GM21529 (cell line): Measurements from ENCODE around the gene OR10H1.
A peak's percentile ranks its signal among the peaks of the same experiment; 100 is the strongest.
"Not testable (repeated sequence)": the region's sequence is repeated elsewhere in the genome, so short reads cannot be mapped to it uniquely, and the experiment has no call there.

Experiments
- ATAC-seq: cut with Tn5 transposase; IDR thresholded peaks from one replicate; pipeline ENCODE4 v1.9.1; 2021; ENCODE audit not compliant: unreplicated experiment

Gene OR10H1

GRCh38 chr19:15815306-15815705, at the start of gene OR10H1:
Gene OR10H1, minus strand, starts transcription at chr19:15815664. Its CDS starts 7,627 bp downstream, at chr19:15808037.
- no peak for ATAC-seq

DNA sequence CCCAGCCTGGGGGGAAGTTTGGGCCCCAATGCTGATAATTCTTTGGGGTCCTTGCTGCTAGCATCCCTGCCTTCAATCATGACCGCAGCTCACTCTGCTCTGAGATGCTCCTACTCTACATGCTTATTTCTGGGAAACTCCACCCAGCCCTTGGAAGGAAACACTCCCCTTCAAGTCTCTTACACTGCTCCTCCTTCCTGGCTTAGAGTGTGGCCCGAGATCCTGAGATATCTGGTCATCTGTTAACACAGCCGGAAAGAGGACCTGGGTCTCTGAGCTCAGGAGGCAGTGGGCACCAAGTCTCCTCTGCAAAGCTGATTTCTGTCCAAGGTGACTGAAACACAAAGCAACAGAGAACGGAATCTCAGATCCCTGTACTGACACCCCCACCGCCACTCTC, 49.4 kb upstream of the OR10H1 start:
- ATAC-seq: no peak

DNA sequence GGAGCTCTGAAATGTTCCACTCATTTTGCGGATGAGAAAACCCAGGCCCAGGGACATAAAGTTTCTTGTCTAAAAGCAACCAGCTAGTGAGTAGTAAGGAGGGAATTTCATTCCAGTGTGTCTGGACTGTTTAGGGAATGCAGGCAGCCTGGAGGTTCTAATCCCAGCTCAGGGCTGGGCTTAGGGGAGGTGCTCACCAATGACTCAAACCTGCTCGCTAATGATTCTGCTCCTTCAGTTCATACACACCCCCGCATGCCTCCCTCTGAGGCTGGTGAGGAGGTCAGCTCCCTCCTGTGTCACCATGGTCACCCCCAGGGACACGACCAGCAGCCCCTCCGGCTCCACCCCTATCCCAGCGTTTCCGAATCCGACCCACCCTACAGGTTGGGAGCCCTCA, 47.8 kb upstream of the OR10H1 start:
- ATAC-seq: no peak

DNA sequence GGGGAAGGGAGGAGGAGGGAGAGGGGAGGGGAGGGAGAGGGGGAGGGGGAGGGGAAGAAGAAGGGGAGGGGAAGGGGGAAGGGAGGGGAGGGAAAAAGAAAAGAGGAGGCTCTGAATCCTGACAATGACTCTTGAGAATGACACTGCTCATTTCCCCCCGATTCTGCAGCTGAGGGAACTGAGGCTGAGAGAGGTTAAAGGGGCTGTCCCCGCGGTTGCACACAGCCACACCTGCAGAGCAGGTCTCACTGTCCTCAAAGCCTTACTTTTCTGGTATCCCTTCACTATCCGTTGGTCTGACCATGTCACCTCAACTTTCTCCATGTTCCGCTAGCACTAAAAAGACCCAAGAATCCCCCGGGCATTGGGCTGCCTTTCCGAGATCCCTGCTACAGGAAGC, 47.0 kb upstream of the OR10H1 start:
- ATAC-seq: no peak

GRCh38 chr19:15860522-15860921, 45.1 kb upstream of the OR10H1 start:
- no peak for ATAC-seq

DNA sequence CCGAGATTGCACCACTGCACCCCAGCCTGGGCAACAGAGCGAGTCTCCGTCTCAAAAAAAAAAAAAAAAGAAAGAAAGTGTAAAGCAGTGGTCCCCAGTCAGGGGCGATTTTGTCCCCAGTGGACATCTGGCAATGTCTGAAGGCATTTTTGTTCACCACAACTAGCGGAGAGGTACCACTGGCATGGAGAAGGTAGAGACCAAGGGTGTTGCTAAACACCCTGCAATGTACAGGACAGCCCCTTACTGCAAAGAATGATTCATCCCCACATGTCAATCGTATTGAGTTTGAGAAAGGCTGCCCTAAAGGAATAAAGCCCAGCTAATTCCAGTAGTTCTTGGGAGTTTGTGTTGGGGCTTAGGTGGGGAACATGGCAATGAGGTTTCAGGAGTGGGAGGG, 43.7 kb upstream of the OR10H1 start:
- no peak for ATAC-seq

DNA sequence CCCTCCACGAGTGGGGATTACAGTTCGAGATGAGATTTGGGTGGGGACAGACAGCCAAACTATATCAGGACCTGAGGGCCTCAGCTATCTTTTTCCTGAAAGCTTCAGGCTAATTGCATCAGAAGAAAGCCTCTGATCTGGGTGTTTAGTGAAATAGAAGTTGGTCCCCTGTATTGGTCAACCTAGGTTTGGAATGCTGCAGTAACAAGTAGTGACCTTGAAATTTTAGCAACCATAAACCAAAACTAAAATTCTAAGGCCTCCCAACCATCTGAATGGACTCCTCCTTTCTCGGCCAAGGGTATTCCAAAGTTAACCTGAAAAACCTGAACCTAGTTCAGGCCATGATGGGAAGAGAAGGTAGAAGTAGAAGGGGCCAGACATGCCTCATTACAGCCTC, 34.9 kb upstream of the OR10H1 start:
- ATAC-seq: no peak

GRCh38 chr19:15846923-15847322, 31.5 kb upstream of the OR10H1 start:
- no peak for ATAC-seq

DNA sequence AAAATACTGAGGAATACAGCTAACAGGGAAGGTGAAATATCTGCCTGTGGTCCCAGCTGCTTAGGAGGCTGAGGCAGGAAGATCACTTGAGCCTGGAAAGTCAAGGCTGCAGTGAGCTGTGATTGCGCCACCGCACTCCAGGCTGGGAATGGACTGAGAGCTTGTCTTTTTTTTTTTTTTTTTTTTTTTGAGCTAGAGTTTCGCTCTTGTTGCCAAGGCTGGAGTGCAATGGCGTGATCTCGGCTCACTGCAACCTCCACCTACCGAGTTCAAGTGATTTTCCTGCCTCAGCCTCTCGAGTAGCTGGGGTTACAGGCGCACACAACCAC, 28.4 kb upstream of the OR10H1 start:
- not testable (repeated sequence) for ATAC-seq

- ATAC-seq: no peak
Observed at GRCh38 chr19:15843203-15843893, 27.9 kb upstream of the OR10H1 start.

DNA sequence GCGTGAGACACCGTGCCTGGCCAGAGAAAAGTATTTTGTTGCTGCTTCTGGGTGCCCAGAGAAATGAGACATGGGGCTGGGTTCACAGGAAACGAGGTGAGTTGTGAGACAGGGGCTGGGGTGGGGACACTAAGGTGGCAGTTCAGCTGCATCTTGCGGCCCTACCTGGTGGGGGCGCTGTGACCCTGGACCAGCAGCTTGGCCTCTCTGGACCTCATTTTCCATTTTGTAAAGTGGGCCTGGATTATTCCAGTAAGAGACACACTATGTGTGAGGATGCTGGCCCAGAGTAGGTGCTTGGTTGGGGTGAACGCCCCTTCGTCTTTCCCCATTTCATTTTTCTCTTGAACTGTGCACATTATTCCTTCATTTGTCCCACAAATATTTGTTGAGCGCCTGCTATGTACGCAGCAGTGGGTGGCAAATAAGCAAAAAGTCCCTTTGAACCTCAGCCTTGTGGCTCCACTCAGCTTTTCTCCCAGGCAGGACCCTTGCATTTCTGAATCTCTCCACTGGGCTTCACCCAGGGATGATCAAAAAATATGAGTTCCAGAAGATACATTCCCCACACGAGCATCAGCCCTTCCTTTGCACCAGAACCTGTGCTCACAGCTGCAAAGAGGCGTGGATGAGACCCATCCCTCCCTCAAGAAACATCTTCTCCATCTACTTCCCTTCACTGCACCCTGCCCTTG, 26.6 kb upstream of the OR10H1 start:
- ATAC-seq: no peak

DNA sequence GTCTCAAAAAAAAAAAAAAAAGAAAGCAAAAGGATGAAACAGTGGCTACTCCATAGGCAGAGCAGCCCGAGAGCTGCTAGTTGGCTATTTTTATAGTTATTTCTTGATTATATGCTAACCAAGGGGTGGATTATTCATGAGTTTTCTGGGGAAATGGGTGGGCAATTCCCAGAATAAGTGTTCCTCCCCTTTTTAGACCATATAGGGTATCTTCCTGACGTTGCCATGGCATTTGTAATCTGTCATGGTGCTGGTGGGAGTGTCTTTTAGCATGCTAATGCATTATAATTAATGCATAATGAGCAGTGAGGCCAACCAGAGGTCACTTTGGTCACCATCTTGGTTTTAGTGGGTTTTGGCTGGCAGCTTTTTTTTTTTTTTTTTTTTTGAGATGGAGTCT, 25.4 kb upstream of the OR10H1 start:
- ATAC-seq: no peak

- ATAC-seq: not testable (repeated sequence)
Observed at GRCh38 chr19:15839888-15840287, 24.4 kb upstream of the OR10H1 start.

DNA sequence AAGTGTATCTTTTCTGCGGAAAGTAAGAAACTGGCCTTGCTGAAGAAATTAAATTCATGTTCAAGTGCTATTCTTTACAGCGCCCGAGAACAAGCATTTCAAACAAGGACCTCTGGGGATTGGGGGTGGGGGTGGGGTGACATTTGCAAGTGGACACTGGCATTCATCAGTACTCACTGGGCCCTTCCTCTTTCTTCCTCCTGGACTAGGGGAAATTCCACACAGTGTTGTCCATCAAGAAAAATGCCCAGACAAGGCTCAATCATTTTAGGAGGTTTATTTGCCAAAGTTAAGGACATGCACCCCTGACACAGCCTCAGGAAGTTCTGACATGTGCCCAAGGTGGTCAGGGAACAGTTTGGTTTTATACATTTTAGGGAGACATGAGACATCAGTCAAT, 22.9 kb upstream of the OR10H1 start:
- ATAC-seq: no peak

DNA sequence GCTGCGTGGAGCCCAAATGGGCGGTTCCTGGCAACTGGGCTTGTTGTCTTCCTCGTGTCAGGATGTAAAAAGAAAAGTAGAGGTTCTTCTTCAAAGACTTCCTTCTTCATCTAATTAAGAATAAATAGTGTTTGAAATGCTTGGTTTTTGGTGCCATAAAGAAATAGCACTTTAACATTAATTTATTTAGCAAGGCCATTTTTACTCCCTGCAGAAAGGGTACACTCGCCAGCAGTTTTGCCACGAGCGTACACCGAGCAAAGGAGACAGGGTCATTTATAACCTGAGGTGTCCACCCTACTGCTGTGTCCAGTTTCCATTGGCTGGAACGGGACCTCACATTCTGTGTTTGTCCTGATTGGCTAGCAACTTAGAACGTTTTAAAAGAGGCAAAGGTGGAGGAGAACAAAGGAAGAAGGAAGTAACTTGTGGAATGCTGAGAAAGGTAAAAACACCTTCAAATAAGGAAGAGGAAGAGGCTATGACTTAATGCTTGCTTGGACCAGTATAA, 21.8 kb upstream of the OR10H1 start:
- peak; percentile 5 for ATAC-seq

GRCh38 chr19:15836330-15837220, 21.1 kb upstream of the OR10H1 start:
- peak; percentile 96 for ATAC-seq

DNA sequence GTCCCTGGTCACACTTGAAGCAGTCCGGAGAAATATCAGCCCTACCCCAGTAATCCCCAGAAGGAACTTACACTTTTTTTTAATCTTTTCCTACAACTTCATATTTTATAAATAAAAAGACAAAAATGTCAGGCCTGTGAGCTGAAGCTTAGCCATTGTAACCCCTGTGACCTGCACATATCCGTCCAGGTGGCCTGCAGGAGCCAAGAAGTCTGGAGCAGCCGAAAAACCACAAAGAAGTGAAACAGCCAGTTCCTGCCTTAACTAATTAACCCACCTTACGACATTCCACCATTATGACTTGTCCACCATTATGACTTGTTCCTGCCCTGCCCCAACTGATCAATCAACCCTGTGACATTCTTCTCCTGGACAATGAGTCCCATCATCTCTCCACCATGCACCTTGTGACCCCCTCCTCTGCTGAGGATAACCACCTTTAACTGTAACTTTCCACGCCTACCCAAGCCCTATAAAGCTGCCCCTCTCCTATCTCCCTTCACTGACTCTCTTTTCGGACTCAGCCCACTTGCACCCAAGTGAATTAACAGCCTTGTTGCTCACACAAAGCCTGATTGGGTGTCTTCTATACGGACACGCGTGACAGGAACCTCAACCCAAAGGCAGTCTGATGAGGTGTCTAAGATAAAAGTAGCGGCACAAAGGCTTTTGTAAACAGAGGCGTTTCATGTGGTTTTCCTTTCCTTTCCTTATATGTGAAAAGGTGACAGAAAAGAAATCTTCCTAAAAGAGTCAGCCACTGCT, 20.3 kb upstream of the OR10H1 start:
- not testable (repeated sequence) for ATAC-seq

GRCh38 chr19:15834232-15834631, 18.8 kb upstream of the OR10H1 start:
- ATAC-seq: not testable (repeated sequence)

GRCh38 chr19:15831626-15832025, 16.2 kb upstream of the OR10H1 start:
- no peak for ATAC-seq

- ATAC-seq: no peak
Observed at GRCh38 chr19:15829786-15830185, 14.3 kb upstream of the OR10H1 start.

- ATAC-seq: no peak
Observed at GRCh38 chr19:15829306-15829698, 13.8 kb upstream of the OR10H1 start.
